ENCODE measurements around the gene IGSF23.

DNA sequence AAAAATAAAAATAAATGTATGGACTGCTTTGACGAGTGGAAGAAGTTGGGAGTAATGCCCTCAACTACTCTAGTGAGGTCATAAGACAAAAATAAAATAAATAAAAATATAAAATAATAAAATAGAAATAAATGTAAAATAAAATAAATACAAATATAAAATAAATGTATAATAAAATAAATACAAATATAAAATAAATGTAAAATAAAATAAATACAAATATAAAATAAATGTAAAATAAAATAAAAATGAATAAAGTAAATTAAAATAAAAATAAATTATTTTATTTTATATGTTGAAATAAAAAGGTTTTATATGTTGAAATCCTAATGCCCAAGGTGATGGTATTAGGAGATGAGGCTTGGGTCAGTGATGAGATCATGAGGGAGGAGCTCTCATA is 20.1 kb upstream of the IGSF23 start:
- TF ChIP-seq CTCF (IDR thresholded peaks at IDR 0.05) (no peak), POLR2A (IDR thresholded peaks at IDR 0.05) (no peak), EP300 (IDR thresholded peaks at IDR 0.05; ENCODE audit: low read depth) (no peak), POLR2AphosphoS5 (IDR thresholded peaks at IDR 0.05) (no peak)

Measured in transverse colon (tissue), 4 donors.